GM23338 (cell line): Measurements from ENCODE around the gene CGNL1. TPM values are rescaled to one million over a fixed set of nuclear protein-coding genes. Genes with fewer than 3 reads are reported as not detected.

Experiments used
- ATAC-seq: fragments of 200-7000 bp; cut with Tn5 transposase; 3 replicates; pipeline ENCODE4 v1.9.1; 2020
- DNase-seq: peaks from one replicate; pipeline ENCODE4 v3.0.0-alpha.2; 2015; ENCODE audit warnings: low spot score
- H2AFZ ChIP-seq: fragments of 200-600 bp; sonication (generic); 2 replicates; pipeline ENCODE4 v1.8.0; 2016; ENCODE audit warnings: antibody characterized with exemption, mild to moderate bottlenecking, moderate library complexity
- H3F3A ChIP-seq: fragments of 200-600 bp; sonication (generic); replicated peaks from 2 replicates; pipeline ENCODE4 v1.8.0; 2017; ENCODE audit warnings: antibody characterized with exemption, mixed run types, low read depth
- H3K27ac ChIP-seq: fragments of 200-600 bp; sonication (generic); 2 replicates; pipeline ENCODE4 v1.6.1; 2016; ENCODE audit warnings: low read depth
- H3K27me3 ChIP-seq: fragments of 200-600 bp; sonication (generic); 2 replicates; pipeline ENCODE4 v1.8.0; 2016; ENCODE audit warnings: mild to moderate bottlenecking, mixed run types, moderate library complexity; ENCODE audit not compliant: insufficient read depth
- H3K36me3 ChIP-seq: fragments of 200-600 bp; sonication (generic); 2 replicates; pipeline ENCODE4 v1.8.0; 2016; ENCODE audit warnings: mild to moderate bottlenecking; ENCODE audit not compliant: insufficient read depth
- H3K4me1 ChIP-seq: fragments of 200-600 bp; sonication (generic); 2 replicates; pipeline ENCODE4 v1.8.0; 2016; ENCODE audit warnings: mild to moderate bottlenecking, moderate library complexity; ENCODE audit not compliant: insufficient read depth
- H3K4me2 ChIP-seq: fragments of 200-600 bp; sonication (generic); 2 replicates; pipeline ENCODE4 v1.7.1; 2017; ENCODE audit warnings: mixed run types
- H3K4me3 ChIP-seq: fragments of 200-600 bp; sonication (generic); 2 replicates; pipeline ENCODE4 v1.6.1; 2016; ENCODE audit warnings: mixed run types
- H3K79me2 ChIP-seq: fragments of 200-600 bp; sonication (generic); replicated peaks from 2 replicates; pipeline ENCODE4 v1.8.0; 2017; ENCODE audit warnings: mild to moderate bottlenecking; ENCODE audit not compliant: insufficient read depth
- H3K9me2 ChIP-seq: fragments of 200-600 bp; sonication (generic); 2 replicates; pipeline ENCODE4 v1.8.0; 2017; ENCODE audit not compliant: insufficient read depth
- H4K20me1 ChIP-seq: fragments of 200-600 bp; sonication (generic); replicated peaks from 2 replicates; pipeline ENCODE4 v1.8.0; 2017; ENCODE audit warnings: mild to moderate bottlenecking; ENCODE audit not compliant: insufficient read depth
- H3K27ac Mint-ChIP-seq: 2 replicates; pipeline ENCODE4 v1.8.0; 2020; ENCODE audit warnings: inconsistent platforms, mild to moderate bottlenecking, moderate library complexity, mixed read lengths
- H3K27me3 Mint-ChIP-seq: 3 replicates; pipeline ENCODE4 v1.8.0; 2022; ENCODE audit warnings: low read depth, mild to moderate bottlenecking, moderate library complexity, mixed read lengths, inconsistent platforms; ENCODE audit not compliant: insufficient read depth, poor library complexity
- H3K36me3 Mint-ChIP-seq: 3 replicates; pipeline ENCODE4 v1.8.0; 2021; ENCODE audit warnings: low read depth, mild to moderate bottlenecking, inconsistent platforms, moderate library complexity, mixed read lengths
- H3K4me1 Mint-ChIP-seq: 3 replicates; pipeline ENCODE4 v1.8.0; 2020; ENCODE audit warnings: mild to moderate bottlenecking, inconsistent platforms, mixed read lengths
- H3K4me3 Mint-ChIP-seq: 3 replicates; pipeline ENCODE4 v1.8.0; 2021; ENCODE audit warnings: moderate library complexity, mild to moderate bottlenecking, inconsistent platforms, mixed read lengths
- H3K9me3 Mint-ChIP-seq: 3 replicates; pipeline ENCODE4 v1.8.0; 2020; ENCODE audit warnings: moderate library complexity, mild to moderate bottlenecking, inconsistent platforms, mixed read lengths
- CREB1 ChIP-seq: fragments of 250-450 bp; sonication (Bioruptor Pico); IDR thresholded peaks from 2 replicates; pipeline ENCODE4 v1.5.0; 2020; ENCODE audit warnings: low read depth, mild to moderate bottlenecking, moderate library complexity
- EZH2phosphoT487 ChIP-seq: fragments of 200-600 bp; sonication (generic); IDR thresholded peaks from one replicate; pipeline ENCODE4 v1.8.1; 2018; ENCODE audit warnings: antibody characterized with exemption; ENCODE audit not compliant: unreplicated experiment
- NANOG ChIP-seq: IDR thresholded peaks from 2 replicates; pipeline ENCODE4 v1.6.1; 2016; ENCODE audit warnings: antibody characterized with exemption, borderline replicate concordance
- ZNF331 ChIP-seq: fragments of 250-450 bp; sonication (Bioruptor Pico); IDR thresholded peaks from 2 replicates; pipeline ENCODE4 v1.5.0; 2020; ENCODE audit warnings: low read depth, mild to moderate bottlenecking, moderate library complexity
- polyA plus RNA-seq: library from polyadenylated mRNA; unstranded; fragments of >200 nt; fragmentation: Nextera tagmentation; extraction: Ambion mirVana; gene quantifications from 2 replicates; pipeline ENCODE4 v1.2.1, GENCODE V29; 2016
- total RNA-seq: library from RNA; depleted of rRNA; stranded (reverse); fragments of >200 nt; shearing (Covaris generic); gene quantifications from 2 replicates; pipeline ENCODE4 v1.2.3, GENCODE V29; 2014
- TF ChIP-seq, protein P1 (sequence below): IDR thresholded peaks from one replicate; pipeline ENCODE4 v1.6.1; 2018; ENCODE audit warnings: antibody characterized with exemption; ENCODE audit not compliant: unreplicated experiment
- TF ChIP-seq, protein P2 (sequence below), 2 experiments: fragments of 200-600 bp in 1 of 2; sonication (generic) in 1 of 2; conservative IDR thresholded peaks; 2 replicates each; pipeline versions ENCODE4 v1.5.1 to v1.6.1; 2016 to 2017; ENCODE audit warnings: antibody characterized with exemption in 2 of 2, low read depth in 2 of 2, mild to moderate bottlenecking in 2 of 2, moderate library complexity in 1 of 2
- TF ChIP-seq, protein P3 (sequence below): fragments of 250-450 bp; sonication (Bioruptor Pico); IDR thresholded peaks from 2 replicates; pipeline ENCODE4 v1.5.0; 2020; ENCODE audit warnings: mild to moderate bottlenecking, moderate library complexity

CGNL1 gene
- total and polyA plus RNA-seq, 2 experiments from 2014 or later, result 20.0 to 57.8 TPM

DNA sequence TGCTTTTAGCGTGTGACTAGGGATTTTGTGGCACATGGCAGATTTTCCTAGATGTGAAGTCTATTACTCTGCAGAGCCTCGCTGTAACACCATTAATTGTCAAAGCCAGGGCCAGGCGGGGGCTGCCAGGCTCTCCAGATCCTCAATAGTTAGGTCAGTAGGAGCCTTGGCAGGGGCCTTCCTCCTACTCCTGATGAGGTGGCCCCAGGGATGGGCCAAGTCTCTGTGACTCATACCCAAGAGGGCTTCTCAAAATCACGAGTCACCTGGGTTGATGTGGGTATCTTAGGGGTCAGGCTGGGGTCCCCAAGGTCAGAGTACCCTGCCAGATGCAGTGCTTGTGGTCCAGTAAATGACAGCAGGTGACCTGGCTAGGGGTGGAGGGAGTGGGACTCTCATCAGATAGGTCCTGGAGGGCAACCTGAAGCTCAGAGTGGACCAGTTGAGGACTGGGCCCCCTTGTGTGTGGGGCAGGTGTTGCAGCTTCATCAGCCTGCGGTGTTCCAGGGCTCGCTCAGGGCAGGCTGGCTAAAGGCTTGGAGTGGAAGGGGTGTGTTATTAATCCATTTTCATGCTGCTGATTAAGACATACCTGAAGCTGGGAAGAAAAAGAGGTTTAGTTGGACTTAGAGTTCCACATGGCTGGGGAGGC, 126.9 kb downstream of the CGNL1 start:
- H3K27ac ChIP-seq, result no peak overlapping the region
- 0 out of 2 replicates have a peak, but pooled peaks cover 3% of the 10 kb centered on the region for H3F3A ChIP-seq
- H4K20me1 ChIP-seq, result 0 out of 2 replicates have a peak, but pooled peaks cover 3% of the 10 kb centered on the region
- H3K4me1 ChIP-seq, result peaks cover 17% of the 10 kb centered on the region
- peak; percentile 73 for ATAC-seq
- no peaks in the 10 kb centered on the region; the same call in 2 of the 3 replicates for H3K36me3 Mint-ChIP-seq
- TF ChIP-seq, protein P1, sequence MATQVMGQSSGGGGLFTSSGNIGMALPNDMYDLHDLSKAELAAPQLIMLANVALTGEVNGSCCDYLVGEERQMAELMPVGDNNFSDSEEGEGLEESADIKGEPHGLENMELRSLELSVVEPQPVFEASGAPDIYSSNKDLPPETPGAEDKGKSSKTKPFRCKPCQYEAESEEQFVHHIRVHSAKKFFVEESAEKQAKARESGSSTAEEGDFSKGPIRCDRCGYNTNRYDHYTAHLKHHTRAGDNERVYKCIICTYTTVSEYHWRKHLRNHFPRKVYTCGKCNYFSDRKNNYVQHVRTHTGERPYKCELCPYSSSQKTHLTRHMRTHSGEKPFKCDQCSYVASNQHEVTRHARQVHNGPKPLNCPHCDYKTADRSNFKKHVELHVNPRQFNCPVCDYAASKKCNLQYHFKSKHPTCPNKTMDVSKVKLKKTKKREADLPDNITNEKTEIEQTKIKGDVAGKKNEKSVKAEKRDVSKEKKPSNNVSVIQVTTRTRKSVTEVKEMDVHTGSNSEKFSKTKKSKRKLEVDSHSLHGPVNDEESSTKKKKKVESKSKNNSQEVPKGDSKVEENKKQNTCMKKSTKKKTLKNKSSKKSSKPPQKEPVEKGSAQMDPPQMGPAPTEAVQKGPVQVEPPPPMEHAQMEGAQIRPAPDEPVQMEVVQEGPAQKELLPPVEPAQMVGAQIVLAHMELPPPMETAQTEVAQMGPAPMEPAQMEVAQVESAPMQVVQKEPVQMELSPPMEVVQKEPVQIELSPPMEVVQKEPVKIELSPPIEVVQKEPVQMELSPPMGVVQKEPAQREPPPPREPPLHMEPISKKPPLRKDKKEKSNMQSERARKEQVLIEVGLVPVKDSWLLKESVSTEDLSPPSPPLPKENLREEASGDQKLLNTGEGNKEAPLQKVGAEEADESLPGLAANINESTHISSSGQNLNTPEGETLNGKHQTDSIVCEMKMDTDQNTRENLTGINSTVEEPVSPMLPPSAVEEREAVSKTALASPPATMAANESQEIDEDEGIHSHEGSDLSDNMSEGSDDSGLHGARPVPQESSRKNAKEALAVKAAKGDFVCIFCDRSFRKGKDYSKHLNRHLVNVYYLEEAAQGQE, result no peak
- TF ChIP-seq, protein P2, sequence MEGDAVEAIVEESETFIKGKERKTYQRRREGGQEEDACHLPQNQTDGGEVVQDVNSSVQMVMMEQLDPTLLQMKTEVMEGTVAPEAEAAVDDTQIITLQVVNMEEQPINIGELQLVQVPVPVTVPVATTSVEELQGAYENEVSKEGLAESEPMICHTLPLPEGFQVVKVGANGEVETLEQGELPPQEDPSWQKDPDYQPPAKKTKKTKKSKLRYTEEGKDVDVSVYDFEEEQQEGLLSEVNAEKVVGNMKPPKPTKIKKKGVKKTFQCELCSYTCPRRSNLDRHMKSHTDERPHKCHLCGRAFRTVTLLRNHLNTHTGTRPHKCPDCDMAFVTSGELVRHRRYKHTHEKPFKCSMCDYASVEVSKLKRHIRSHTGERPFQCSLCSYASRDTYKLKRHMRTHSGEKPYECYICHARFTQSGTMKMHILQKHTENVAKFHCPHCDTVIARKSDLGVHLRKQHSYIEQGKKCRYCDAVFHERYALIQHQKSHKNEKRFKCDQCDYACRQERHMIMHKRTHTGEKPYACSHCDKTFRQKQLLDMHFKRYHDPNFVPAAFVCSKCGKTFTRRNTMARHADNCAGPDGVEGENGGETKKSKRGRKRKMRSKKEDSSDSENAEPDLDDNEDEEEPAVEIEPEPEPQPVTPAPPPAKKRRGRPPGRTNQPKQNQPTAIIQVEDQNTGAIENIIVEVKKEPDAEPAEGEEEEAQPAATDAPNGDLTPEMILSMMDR (conservative IDR thresholded peaks at IDR 0.05; ENCODE audit: low read depth in 2 of 2), result peak; percentile 62 to 74
- DNase-seq, result peak; percentile 71
- H3K27me3 ChIP-seq, result no peaks in the 10 kb centered on the region
- H3K27ac Mint-ChIP-seq, result no peak overlapping the region
- H3K4me1 Mint-ChIP-seq, result peaks cover 52% of the 10 kb centered on the region
- peaks cover 4% of the 10 kb centered on the region; the same call in 1 of the 2 replicates for H3K9me2 ChIP-seq
- no peak overlapping the region for H2AFZ ChIP-seq
- no peak overlapping the region for H3K4me3 Mint-ChIP-seq
- peaks cover 8% of the 10 kb centered on the region for H3K79me2 ChIP-seq
- H3K27me3 Mint-ChIP-seq, result peaks cover 7% of the 10 kb centered on the region
- no peak overlapping the region for H3K4me3 ChIP-seq
- H3K4me2 ChIP-seq, result no peak overlapping the region
- no peaks in the 10 kb centered on the region for H3K9me3 Mint-ChIP-seq
- no peaks in the 10 kb centered on the region; the same call in 1 of the 2 replicates for H3K36me3 ChIP-seq

DNA sequence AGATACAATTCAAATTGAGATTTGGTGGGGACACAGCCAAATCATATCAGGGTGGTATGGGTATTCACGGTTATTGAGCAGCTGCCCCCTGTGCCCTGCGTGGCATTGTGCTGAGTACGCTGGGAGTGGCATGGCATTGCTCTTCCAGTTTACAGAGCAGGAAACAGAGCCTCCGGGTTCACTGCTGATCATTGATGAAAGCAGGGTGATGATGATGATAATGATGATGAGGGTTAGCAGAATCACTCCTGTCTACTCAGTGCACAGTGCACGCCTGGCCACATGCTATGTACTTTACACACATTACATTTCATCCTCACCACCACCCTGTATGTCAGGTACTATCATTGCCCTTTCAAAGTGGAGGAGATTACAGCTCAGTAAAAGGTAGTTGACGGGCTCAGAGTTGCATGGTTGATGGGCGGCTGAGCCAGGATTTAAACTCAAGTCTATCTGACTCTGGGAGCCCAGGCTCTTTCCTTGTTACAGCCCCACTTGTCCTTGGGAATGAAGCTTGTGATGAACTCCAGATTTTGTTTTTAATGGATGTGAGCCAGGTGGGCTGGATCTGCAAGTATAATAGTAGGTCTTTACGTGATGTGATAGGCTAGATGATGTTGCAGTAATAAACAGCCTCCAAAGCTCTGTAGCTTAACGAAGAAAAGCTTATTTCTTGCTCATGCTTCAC, 127.8 kb downstream of the CGNL1 start:
- no peaks in the 10 kb centered on the region for H3K36me3 ChIP-seq
- no peak overlapping the region for H2AFZ ChIP-seq
- no peaks in the 10 kb centered on the region for H3K27me3 ChIP-seq
- peaks cover 25% of the 10 kb centered on the region for H3K4me1 ChIP-seq
- H3K79me2 ChIP-seq, result peaks cover 8% of the 10 kb centered on the region
- Mint-ChIP-seq H3K36me3 (no peaks in the 10 kb centered on the region; the same call in 2 of the 3 replicates), H3K27me3 (peaks cover 7% of the 10 kb centered on the region), H3K4me3 (no peak overlapping the region), H3K9me3 (no peaks in the 10 kb centered on the region), H3K27ac (no peak overlapping the region), H3K4me1 (peaks cover 56% of the 10 kb centered on the region)
- no peak for DNase-seq
- no peak overlapping the region for H3K27ac ChIP-seq
- peaks cover 4% of the 10 kb centered on the region; the same call in 1 of the 2 replicates for H3K9me2 ChIP-seq
- H3F3A ChIP-seq, result 0 out of 2 replicates have a peak, but pooled peaks cover 3% of the 10 kb centered on the region
- no peak overlapping the region for H3K4me3 ChIP-seq
- no peak for ATAC-seq
- H3K4me2 ChIP-seq, result no peak overlapping the region
- 0 out of 2 replicates have a peak, but pooled peaks cover 3% of the 10 kb centered on the region for H4K20me1 ChIP-seq
- TF ChIP-seq ZNF331 (CRISPR knock-in tag) (no peak), EZH2phosphoT487 (no peak), NANOG (no peak), CREB1 (CRISPR knock-in tag) (no peak)
- TF ChIP-seq, protein P3, sequence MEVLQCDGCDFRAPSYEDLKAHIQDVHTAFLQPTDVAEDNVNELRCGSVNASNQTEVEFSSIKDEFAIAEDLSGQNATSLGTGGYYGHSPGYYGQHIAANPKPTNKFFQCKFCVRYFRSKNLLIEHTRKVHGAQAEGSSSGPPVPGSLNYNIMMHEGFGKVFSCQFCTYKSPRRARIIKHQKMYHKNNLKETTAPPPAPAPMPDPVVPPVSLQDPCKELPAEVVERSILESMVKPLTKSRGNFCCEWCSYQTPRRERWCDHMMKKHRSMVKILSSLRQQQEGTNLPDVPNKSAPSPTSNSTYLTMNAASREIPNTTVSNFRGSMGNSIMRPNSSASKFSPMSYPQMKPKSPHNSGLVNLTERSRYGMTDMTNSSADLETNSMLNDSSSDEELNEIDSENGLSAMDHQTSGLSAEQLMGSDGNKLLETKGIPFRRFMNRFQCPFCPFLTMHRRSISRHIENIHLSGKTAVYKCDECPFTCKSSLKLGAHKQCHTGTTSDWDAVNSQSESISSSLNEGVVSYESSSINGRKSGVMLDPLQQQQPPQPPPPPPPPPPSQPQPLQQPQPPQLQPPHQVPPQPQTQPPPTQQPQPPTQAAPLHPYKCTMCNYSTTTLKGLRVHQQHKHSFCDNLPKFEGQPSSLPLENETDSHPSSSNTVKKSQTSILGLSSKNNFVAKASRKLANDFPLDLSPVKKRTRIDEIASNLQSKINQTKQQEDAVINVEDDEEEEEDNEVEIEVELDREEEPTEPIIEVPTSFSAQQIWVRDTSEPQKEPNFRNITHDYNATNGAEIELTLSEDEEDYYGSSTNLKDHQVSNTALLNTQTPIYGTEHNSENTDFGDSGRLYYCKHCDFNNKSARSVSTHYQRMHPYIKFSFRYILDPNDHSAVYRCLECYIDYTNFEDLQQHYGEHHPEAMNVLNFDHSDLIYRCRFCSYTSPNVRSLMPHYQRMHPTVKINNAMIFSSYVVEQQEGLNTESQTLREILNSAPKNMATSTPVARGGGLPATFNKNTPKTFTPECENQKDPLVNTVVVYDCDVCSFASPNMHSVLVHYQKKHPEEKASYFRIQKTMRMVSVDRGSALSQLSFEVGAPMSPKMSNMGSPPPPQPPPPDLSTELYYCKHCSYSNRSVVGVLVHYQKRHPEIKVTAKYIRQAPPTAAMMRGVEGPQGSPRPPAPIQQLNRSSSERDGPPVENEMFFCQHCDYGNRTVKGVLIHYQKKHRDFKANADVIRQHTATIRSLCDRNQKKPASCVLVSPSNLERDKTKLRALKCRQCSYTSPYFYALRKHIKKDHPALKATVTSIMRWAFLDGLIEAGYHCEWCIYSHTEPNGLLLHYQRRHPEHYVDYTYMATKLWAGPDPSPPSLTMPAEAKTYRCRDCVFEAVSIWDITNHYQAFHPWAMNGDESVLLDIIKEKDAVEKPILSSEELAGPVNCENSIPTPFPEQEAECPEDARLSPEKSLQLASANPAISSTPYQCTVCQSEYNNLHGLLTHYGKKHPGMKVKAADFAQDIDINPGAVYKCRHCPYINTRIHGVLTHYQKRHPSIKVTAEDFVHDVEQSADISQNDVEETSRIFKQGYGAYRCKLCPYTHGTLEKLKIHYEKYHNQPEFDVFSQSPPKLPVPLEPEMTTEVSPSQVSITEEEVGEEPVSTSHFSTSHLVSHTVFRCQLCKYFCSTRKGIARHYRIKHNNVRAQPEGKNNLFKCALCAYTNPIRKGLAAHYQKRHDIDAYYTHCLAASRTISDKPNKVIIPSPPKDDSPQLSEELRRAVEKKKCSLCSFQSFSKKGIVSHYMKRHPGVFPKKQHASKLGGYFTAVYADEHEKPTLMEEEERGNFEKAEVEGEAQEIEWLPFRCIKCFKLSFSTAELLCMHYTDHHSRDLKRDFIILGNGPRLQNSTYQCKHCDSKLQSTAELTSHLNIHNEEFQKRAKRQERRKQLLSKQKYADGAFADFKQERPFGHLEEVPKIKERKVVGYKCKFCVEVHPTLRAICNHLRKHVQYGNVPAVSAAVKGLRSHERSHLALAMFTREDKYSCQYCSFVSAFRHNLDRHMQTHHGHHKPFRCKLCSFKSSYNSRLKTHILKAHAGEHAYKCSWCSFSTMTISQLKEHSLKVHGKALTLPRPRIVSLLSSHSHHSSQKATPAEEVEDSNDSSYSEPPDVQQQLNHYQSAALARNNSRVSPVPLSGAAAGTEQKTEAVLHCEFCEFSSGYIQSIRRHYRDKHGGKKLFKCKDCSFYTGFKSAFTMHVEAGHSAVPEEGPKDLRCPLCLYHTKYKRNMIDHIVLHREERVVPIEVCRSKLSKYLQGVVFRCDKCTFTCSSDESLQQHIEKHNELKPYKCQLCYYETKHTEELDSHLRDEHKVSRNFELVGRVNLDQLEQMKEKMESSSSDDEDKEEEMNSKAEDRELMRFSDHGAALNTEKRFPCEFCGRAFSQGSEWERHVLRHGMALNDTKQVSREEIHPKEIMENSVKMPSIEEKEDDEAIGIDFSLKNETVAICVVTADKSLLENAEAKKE (CRISPR knock-in tag), result no peak
